ENCODE measurements around the gene CCDC137.
"Not testable (repeated sequence)": the region's sequence is repeated elsewhere in the genome, so short reads cannot be mapped to it uniquely, and the experiment has no call there.

The CCDC137 gene

DNA sequence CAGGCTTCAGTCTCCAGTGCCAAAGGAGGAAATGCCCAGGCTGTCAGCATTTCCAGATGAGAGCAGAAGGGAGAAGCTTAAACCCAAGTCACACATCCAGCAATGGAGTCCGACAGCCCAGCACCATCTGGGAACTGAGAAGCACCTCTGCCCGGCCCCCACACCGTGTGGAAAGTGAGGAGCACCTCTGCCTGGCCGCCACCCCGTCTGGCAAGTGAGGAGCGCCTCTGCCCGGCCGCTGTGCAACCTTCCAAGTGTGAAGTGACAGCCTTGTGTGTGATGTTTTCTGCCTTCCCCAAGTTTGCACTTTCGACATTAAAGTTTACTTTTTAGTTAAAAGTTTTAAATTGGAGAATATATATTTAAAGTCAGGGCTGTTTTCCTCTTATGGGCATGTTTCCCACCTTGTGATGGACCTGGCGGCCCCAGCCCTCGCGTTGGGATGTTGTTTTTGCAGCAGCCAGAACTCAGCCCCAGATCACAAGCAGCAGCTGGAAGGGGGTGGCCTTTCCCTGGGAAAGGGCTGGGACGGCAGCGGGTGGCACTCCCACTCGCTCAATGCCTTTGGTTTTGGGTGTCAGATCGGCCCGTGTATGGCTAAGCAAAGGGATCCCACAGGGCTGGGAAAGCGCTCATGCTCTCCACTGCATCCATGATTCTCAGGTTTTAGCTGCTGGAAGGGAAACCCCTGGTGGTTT, 7.2 kb downstream of the CCDC137 start:
- Histone ChIP-seq H3K36me3 (ENCODE audit: control insufficient read depth, insufficient read depth, low read length) (peaks cover 7% of the 10 kb centered on the region), H3K9ac (ENCODE audit: low read length) (no peak overlapping the region), H3K27me3 (ENCODE audit: control insufficient read depth, insufficient read depth, low read length) (no peaks in the 10 kb centered on the region), H3K4me3 (ENCODE audit: low read length) (no peak overlapping the region), H3K9me3 (ENCODE audit: control insufficient read depth, low read length) (no peaks in the 10 kb centered on the region), H3K4me1 (ENCODE audit: control insufficient read depth, insufficient read depth, low read length) (no peaks in the 10 kb centered on the region)

DNA sequence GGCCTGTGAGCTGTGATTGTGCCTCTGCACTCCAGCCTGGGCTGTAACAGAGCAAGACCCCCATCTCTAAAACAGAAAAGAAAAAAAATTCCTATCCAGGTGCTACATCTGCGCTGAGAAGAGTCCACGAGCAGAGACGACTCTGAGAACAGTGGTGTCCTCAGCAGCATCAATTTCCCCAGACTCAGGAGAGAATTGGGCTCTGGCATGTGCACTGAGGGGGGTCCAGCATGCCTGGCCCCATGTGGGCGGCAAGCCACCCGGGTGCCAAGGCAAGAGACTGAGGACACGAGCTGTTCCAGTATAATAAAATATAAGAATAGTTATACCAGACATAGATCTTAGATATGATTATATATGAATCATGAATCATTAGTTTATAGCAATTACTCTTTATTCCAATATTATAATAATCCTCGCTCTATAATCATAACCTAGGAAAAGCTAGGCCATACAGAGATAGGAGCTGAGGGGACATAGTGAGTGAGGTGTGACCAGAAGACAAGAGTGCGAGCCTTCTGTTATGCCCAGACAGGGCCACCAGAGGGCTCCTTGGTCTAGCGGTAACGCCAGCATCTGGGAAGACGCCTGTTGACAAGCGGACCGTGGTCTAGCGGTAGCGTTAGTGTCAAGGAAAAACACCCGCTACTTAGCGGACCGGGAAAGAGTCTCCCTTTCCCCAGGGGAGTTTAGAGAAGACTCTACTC, 9.1 kb downstream of the CCDC137 start:
- H3K9me3 ChIP-seq (ENCODE audit: control insufficient read depth, low read length); H3K36me3 ChIP-seq (ENCODE audit: control insufficient read depth, insufficient read depth, low read length); H3K4me1 ChIP-seq (ENCODE audit: control insufficient read depth, insufficient read depth, low read length); H3K27me3 ChIP-seq (ENCODE audit: control insufficient read depth, insufficient read depth, low read length); H3K9ac ChIP-seq (ENCODE audit: low read length); H3K4me3 ChIP-seq (ENCODE audit: low read length): not testable (repeated sequence)

DNA sequence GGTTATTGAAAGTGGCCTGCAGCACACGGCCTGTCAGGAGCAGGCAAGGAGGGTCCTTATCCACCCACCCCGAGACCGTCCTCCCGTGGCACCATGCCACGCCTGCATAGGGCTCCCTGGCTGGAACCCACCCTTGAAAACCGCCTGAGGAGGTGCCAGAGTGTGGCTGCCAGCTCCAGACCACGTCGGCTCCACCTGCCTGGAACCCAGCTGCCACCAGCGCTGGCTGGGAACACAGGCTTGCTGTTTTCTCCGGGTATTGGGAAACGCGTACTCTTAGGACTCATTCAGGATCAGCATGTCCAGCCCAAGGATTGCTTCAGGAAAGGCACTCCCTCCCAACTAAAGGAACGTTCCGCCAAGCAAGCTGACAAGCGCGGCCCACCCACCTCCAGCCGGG, 10.4 kb downstream of the CCDC137 start:
- no peak overlapping the region for H3K4me3 ChIP-seq (ENCODE audit: low read length)
- H3K9ac ChIP-seq (ENCODE audit: low read length): no peak overlapping the region
- peaks cover 3% of the 10 kb centered on the region for H3K36me3 ChIP-seq (ENCODE audit: control insufficient read depth, insufficient read depth, low read length)
- no peaks in the 10 kb centered on the region for H3K27me3 ChIP-seq (ENCODE audit: control insufficient read depth, insufficient read depth, low read length)
- no peaks in the 10 kb centered on the region for H3K4me1 ChIP-seq (ENCODE audit: control insufficient read depth, insufficient read depth, low read length)
- H3K9me3 ChIP-seq (ENCODE audit: control insufficient read depth, low read length): no peaks in the 10 kb centered on the region

DNA sequence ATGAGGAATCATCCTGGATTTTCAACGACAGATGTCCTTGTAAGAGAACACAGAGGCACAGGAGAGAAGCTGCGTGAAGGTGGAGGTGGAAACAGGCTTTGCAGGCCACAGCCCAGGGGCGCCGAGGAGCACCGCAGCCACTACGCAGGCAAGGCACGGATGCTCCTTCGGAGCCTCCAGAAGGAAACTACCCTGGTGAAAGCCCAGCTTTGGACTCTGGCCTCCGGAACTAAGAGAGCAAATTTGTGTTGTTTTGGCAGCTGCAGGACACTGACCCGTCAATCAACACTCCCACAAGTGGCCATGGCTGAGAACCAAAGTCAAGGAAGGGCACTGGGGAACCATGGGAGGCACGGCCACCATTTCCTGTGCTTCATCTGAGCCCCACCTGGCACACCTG, 13.6 kb downstream of the CCDC137 start:
- Histone ChIP-seq H3K9me3 (ENCODE audit: control insufficient read depth, low read length) (no peaks in the 10 kb centered on the region), H3K4me3 (ENCODE audit: low read length) (no peak overlapping the region), H3K36me3 (ENCODE audit: control insufficient read depth, insufficient read depth, low read length) (no peaks in the 10 kb centered on the region), H3K27me3 (ENCODE audit: control insufficient read depth, insufficient read depth, low read length) (no peaks in the 10 kb centered on the region), H3K4me1 (ENCODE audit: control insufficient read depth, insufficient read depth, low read length) (peaks cover 8% of the 10 kb centered on the region), H3K9ac (ENCODE audit: low read length) (no peak overlapping the region)

DNA sequence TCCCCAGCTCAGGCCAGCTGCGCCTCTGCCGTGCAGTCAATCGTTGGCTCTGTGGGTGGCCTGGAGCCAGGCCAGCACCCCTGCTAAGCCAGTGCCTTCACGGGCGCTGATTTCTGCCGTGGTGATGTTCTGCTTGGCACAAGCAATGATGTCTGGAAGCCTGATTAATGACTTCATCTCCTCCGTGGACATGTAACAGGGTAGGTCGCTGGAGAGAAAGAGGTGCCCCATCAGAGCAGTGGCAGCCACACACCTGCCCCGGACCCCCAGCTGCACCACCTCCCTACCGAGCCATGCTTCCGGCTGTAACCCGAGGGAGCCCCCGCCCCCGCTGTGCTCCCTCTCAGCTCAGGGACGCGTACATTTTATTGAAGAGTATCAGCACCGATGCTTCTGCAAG, 15.1 kb downstream of the CCDC137 start:
- Histone ChIP-seq H3K9me3 (ENCODE audit: control insufficient read depth, low read length) (no peaks in the 10 kb centered on the region), H3K36me3 (ENCODE audit: control insufficient read depth, insufficient read depth, low read length) (no peaks in the 10 kb centered on the region), H3K4me3 (ENCODE audit: low read length) (no peak overlapping the region), H3K27me3 (ENCODE audit: control insufficient read depth, insufficient read depth, low read length) (no peaks in the 10 kb centered on the region), H3K4me1 (ENCODE audit: control insufficient read depth, insufficient read depth, low read length) (peaks cover 14% of the 10 kb centered on the region), H3K9ac (ENCODE audit: low read length) (no peak overlapping the region)

DNA sequence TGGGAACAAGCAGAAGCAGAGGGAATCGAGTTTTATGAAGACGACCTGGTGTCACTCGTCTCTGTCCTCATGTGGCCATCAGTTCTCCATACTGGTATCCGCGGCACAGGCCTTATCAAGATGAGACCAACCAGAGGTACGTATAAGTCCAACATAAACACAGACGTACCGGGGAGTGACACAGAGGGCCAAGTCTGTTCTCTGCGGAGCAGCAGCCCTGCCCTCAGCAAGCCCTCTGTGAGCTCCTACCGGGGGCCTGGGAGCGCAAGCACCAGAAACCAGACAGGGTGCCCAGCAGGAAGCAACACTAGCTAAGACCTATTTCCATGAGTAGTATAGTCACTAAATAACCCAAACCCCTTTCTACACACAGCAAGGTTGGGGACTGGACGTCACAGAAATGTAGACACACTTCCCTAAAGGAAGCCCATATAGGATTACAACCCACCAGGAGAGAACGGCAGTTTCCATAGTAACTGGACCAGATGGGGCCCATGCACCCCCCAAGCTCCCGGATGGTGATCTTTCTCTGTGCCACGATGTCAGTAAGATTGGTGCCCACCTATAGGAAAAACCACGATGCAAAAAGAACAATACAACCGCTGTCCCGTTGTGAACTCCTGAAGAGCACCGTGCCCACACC, 16.1 kb downstream of the CCDC137 start:
- Histone ChIP-seq H3K27me3 (ENCODE audit: control insufficient read depth, insufficient read depth, low read length) (no peaks in the 10 kb centered on the region), H3K9me3 (ENCODE audit: control insufficient read depth, low read length) (no peaks in the 10 kb centered on the region), H3K36me3 (ENCODE audit: control insufficient read depth, insufficient read depth, low read length) (no peaks in the 10 kb centered on the region), H3K4me1 (ENCODE audit: control insufficient read depth, insufficient read depth, low read length) (peaks cover 14% of the 10 kb centered on the region), H3K9ac (ENCODE audit: low read length) (peak overlapping the region; percentile 87), H3K4me3 (ENCODE audit: low read length) (peak overlapping the region; percentile 87)

DNA sequence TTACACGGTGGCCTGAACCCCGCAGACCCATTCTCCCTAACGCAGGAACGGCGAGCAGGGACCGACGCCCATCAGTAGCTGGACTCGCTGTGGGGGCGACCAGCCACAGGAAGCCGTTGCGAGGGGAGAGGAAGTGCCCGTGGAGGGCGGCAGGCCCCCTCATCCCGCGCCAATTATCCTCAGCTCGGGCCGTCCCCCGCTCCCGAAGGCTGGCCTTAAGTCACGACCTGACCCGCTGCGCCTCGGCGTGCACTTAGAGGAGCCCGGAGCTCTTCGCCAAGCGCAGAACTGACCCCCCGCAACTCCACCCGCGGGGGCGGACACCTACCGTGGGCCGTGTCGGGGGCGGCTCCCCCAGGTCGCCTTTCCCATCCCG, 16.7 kb downstream of the CCDC137 start:
- Histone ChIP-seq H3K4me3 (ENCODE audit: low read length) (peak overlapping the region; percentile 87), H3K4me1 (ENCODE audit: control insufficient read depth, insufficient read depth, low read length) (peaks cover 14% of the 10 kb centered on the region), H3K36me3 (ENCODE audit: control insufficient read depth, insufficient read depth, low read length) (no peaks in the 10 kb centered on the region), H3K27me3 (ENCODE audit: control insufficient read depth, insufficient read depth, low read length) (no peaks in the 10 kb centered on the region), H3K9ac (ENCODE audit: low read length) (peak overlapping the region; percentile 87), H3K9me3 (ENCODE audit: control insufficient read depth, low read length) (no peaks in the 10 kb centered on the region)

DNA sequence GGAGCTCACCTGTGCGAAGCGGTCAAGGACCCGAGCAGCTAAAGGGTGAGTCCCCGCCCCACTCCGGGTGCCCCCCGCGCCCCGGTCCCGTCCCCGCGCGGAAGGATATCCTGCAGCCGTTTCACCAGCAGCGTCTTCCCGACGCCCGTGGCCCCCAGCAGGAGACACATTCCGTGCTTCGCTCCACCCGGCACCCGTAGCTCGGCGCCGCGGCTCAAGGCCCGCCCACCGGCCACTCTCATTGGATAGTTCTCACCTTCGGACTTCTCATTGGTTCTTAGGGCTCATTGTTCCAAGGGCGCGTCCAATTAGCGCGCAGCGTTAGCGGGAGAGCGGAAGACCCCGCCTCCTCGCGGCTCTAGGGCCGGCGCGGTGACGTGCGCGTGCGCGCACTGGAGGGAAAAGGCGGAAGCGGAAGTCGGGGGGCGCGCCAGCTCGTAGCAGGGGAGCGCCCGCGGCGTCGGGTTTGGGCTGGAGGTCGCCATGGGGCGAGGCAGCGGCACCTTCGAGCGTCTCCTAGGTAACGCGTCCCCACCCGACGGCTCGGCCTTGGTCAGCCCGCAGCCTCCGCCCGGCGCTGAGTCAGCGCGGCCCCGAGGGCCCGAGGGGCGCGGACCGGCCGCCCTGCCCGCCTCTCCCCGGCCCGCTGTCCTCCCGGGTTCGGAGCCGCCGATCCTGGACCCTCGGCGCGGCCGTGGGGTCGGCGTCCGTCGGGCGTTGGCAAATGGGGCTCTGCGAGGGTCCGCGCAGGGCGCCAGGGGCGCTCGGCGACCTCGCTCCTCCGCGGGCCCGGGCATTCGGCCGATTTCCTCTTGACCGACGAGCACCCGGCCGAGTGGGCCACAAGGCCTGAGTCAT, 17.3 kb downstream of the CCDC137 start, which contains the start of the genes ARL16 and HGS:
TSS of gene ARL16 (minus strand) at position 214 of the 858 bp plus-strand sequence. CDS start at position 170, 44 bp downstream.
TSS of gene HGS (plus strand) at position 428 of the 858 bp plus-strand sequence. CDS start at position 484, 56 bp downstream.
- H3K36me3 ChIP-seq (ENCODE audit: control insufficient read depth, insufficient read depth, low read length): no peaks in the 10 kb centered on the region
- no peaks in the 10 kb centered on the region for H3K27me3 ChIP-seq (ENCODE audit: control insufficient read depth, insufficient read depth, low read length)
- H3K4me1 ChIP-seq (ENCODE audit: control insufficient read depth, insufficient read depth, low read length): peaks cover 14% of the 10 kb centered on the region

DNA sequence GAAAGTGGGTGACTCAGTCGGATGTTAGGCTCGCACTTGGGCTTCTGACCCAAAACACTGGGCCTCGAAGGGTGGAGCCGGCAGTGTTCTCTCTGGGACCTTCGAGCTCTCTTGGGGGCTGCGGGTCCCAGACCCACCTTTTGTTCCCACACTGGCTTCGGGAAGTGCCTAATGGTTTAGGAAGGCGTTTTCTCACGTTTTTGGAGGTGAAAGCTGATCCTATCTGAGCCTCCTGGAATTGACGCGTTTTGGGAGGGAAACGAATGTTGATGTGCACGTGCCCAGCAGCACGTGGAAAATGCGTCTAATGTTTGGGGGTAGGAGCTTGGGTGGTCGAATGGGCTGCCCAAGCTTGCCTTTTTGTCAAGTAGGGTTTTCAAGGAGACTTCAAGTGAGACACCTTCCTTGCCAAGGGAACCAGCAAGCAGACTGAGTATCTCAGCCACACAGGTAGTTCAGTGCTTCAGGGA, 17.9 kb downstream of the CCDC137 start:
- Histone ChIP-seq H3K4me3 (ENCODE audit: low read length) (peak overlapping the region; percentile 87), H3K9ac (ENCODE audit: low read length) (peak overlapping the region; percentile 87), H3K27me3 (ENCODE audit: control insufficient read depth, insufficient read depth, low read length) (no peaks in the 10 kb centered on the region), H3K9me3 (ENCODE audit: control insufficient read depth, low read length) (no peaks in the 10 kb centered on the region), H3K4me1 (ENCODE audit: control insufficient read depth, insufficient read depth, low read length) (peaks cover 14% of the 10 kb centered on the region), H3K36me3 (ENCODE audit: control insufficient read depth, insufficient read depth, low read length) (no peaks in the 10 kb centered on the region)

More for the DNA sequence above, 17.3 kb downstream of the CCDC137 start, which contains the start of the genes ARL16 and HGS:
- Histone ChIP-seq H3K9ac (ENCODE audit: low read length) (peak within 1 kb of the TSS; percentile 87), H3K4me3 (ENCODE audit: low read length) (peak within 1 kb of the TSS; percentile 87), H3K9me3 (ENCODE audit: control insufficient read depth, low read length) (no peaks in the 10 kb centered on the region)

DNA sequence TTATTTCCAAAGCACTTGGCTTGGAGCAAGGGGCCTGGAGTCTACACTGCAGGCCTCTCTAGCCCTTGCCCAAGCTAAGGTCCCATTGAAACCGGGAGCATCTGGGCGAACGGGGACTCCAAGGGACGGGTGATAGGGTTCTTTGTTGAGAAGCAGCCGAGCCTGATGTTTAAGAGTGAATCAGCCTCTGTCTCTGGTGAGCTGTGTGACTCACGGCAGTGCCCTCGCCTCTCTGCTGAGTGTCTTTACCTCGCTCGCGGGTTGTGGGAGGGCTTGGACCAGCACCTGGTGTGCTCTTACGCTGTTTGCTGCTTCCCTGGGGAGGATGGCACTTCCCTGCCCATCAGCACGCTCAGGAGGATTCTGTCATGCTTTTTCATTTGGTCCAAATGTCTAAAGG, 18.6 kb downstream of the CCDC137 start:
- peaks cover 14% of the 10 kb centered on the region for H3K4me1 ChIP-seq (ENCODE audit: control insufficient read depth, insufficient read depth, low read length)
- H3K4me3 ChIP-seq (ENCODE audit: low read length): peak overlapping the region; percentile 87
- H3K9ac ChIP-seq (ENCODE audit: low read length): peak overlapping the region; percentile 87
- no peaks in the 10 kb centered on the region for H3K9me3 ChIP-seq (ENCODE audit: control insufficient read depth, low read length)
- H3K36me3 ChIP-seq (ENCODE audit: control insufficient read depth, insufficient read depth, low read length): no peaks in the 10 kb centered on the region
- H3K27me3 ChIP-seq (ENCODE audit: control insufficient read depth, insufficient read depth, low read length): no peaks in the 10 kb centered on the region

DNA sequence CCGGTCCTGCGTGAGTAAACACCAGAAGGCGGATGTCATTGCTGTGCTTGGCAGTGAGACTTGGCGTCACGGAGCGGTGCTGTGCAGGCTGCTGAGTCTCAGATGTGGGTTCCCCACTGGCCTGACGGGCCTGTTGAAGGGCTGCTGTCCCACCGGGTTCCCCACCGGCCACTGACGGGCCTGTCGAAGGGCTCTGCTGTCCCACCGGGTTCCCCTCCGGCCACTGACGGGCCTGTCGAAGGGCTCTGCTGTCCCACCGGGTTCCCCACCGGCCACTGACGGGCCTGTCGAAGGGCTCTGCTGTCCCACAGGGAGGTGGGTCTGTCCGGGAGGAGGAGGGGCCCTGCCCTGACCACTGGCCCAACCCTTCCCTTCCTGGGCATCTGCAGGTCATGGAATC, 20.1 kb downstream of the CCDC137 start:
- Histone ChIP-seq H3K27me3 (ENCODE audit: control insufficient read depth, insufficient read depth, low read length) (no peaks in the 10 kb centered on the region), H3K9me3 (ENCODE audit: control insufficient read depth, low read length) (no peaks in the 10 kb centered on the region), H3K9ac (ENCODE audit: low read length) (no peak overlapping the region), H3K4me3 (ENCODE audit: low read length) (no peak overlapping the region), H3K36me3 (ENCODE audit: control insufficient read depth, insufficient read depth, low read length) (no peaks in the 10 kb centered on the region), H3K4me1 (ENCODE audit: control insufficient read depth, insufficient read depth, low read length) (peaks cover 14% of the 10 kb centered on the region)
